H1 (cell line): ENCODE data around the gene UBASH3A.
"Not testable (repeated sequence)": the region's sequence is repeated elsewhere in the genome, so short reads cannot be mapped to it uniquely, and the experiment has no call there.

ENCODE experiments used
- BRCA1 ChIP-seq: IDR thresholded peaks from 2 replicates; pipeline ENCODE4 v1.6.1; 2012; ENCODE audit warnings: low read depth, low read length, improper control_type of control experiment
- CEBPB ChIP-seq: IDR thresholded peaks from 2 replicates; pipeline ENCODE4 v1.6.1; 2012; ENCODE audit warnings: low read depth, low read length
- CTCF ChIP-seq, 3 experiments: IDR thresholded peaks; 1 replicate in 2 of 3; 2 replicates in 1 of 3; pipeline versions ENCODE4 v1.5.1 to v1.6.1; 2011; ENCODE audit warnings: low read length in 3 of 3, mild to moderate bottlenecking in 3 of 3, inconsistent platforms in 2 of 3, low read depth in 1 of 3, moderate library complexity in 1 of 3; ENCODE audit not compliant: insufficient read depth in 1 of 3; ENCODE audit errors: control extremely low read depth in 1 of 3
- JUND ChIP-seq: IDR thresholded peaks from 2 replicates; pipeline ENCODE4 v1.6.1; 2011; ENCODE audit warnings: mild to moderate bottlenecking, improper control_type of control experiment, low read length
- MAX ChIP-seq: IDR thresholded peaks from 2 replicates; pipeline ENCODE4 v1.6.1; 2012; ENCODE audit warnings: inconsistent platforms
- NRF1 ChIP-seq: IDR thresholded peaks from 2 replicates; pipeline ENCODE4 v1.6.1; 2011; ENCODE audit warnings: mild to moderate bottlenecking, low read depth, low read length, improper control_type of control experiment
- POLR2AphosphoS5 ChIP-seq: IDR thresholded peaks from 2 replicates; pipeline ENCODE4 v1.6.1; 2011; ENCODE audit warnings: low read depth, low read length
- SP2 ChIP-seq: IDR thresholded peaks from 2 replicates; pipeline ENCODE4 v1.6.1; 2012; ENCODE audit warnings: mild to moderate bottlenecking, low read length, inconsistent platforms
- SRF ChIP-seq: IDR thresholded peaks from 2 replicates; pipeline ENCODE4 v1.6.1; 2011; ENCODE audit warnings: mild to moderate bottlenecking, low read depth, low read length, moderate library complexity
- USF2 ChIP-seq: IDR thresholded peaks from 2 replicates; pipeline ENCODE4 v1.6.1; 2011; ENCODE audit warnings: low read length, improper control_type of control experiment

- not testable (repeated sequence) for TF ChIP-seq POLR2AphosphoS5; JUND; NRF1; CTCF (IDR thresholded peaks at IDR 0.05; ENCODE audit: control extremely low read depth in 1 of 3, insufficient read depth in 1 of 3, low read depth in 1 of 3, low read length in 3 of 3); USF2; MAX; CEBPB; SRF; BRCA1; SP2
These were observed 66.0 kb downstream of the UBASH3A start for GRCh38 chr21:42469726-42470125.
